ENCODE data around the gene PXDN. TPM values are rescaled to one million over a fixed set of nuclear protein-coding genes. Genes with fewer than 3 reads are reported as not detected.

The PXDN gene
- total RNA-seq, 1 experiment from 2014 or later, result 96.1 TPM

GRCh38 chr2:1586251-1586922, 157.9 kb downstream of the PXDN start:
- Mint-ChIP-seq H3K27me3 (ENCODE audit: insufficient read depth, unreplicated experiment) (no peaks in the 10 kb centered on the region), H3K9me3 (ENCODE audit: unreplicated experiment) (no peaks in the 10 kb centered on the region), H3K27ac (ENCODE audit: low read depth, unreplicated experiment) (no peak overlapping the region), H3K36me3 (ENCODE audit: insufficient read depth, unreplicated experiment) (peaks cover 5% of the 10 kb centered on the region), H3K4me3 (ENCODE audit: unreplicated experiment) (no peak overlapping the region), H3K4me1 (ENCODE audit: insufficient read depth, unreplicated experiment) (peaks cover 21% of the 10 kb centered on the region)
- no TSS peak for BruUV-seq (replicated peaks)
- intact Hi-C loops (cut with micrococcal nuclease), result no loop called here
- CTCF ChIA-PET, result interaction anchor here (0.7 to 1.5 kb wide), 6 partner anchors 23 to 165 kb away, joined by 3 to 11 read pairs (median 4); no protein-coding TSS in a partner anchor
- POLR2A ChIA-PET, result no interaction called here
- TF ChIP-seq CTCF (IDR thresholded peaks at IDR 0.05; ENCODE audit: unreplicated experiment), result no peak
- DNase-seq (ENCODE audit: unreplicated experiment), result no peak

- peaks cover 14% of the 10 kb centered on the region for H3K4me1 Mint-ChIP-seq (ENCODE audit: insufficient read depth, unreplicated experiment)
- H3K4me3 Mint-ChIP-seq (ENCODE audit: unreplicated experiment), result no peak overlapping the region
- BruUV-seq (replicated peaks), result no TSS peak
- CTCF ChIA-PET, result interaction anchor here (1.0 to 1.5 kb wide), 5 partner anchors 34 to 165 kb away, joined by 3 to 11 read pairs (median 6); no protein-coding TSS in a partner anchor
- no peak for TF ChIP-seq CTCF (IDR thresholded peaks at IDR 0.05; ENCODE audit: unreplicated experiment)
- no peak overlapping the region for H3K27ac Mint-ChIP-seq (ENCODE audit: low read depth, unreplicated experiment)
- H3K27me3 Mint-ChIP-seq (ENCODE audit: insufficient read depth, unreplicated experiment), result no peaks in the 10 kb centered on the region
- intact Hi-C loops (cut with micrococcal nuclease), result loop anchor here (2.0 kb wide), 1 partner anchor 29 kb away; no protein-coding TSS in a partner anchor
- no peak for DNase-seq (ENCODE audit: unreplicated experiment)
- H3K9me3 Mint-ChIP-seq (ENCODE audit: unreplicated experiment), result no peaks in the 10 kb centered on the region
- POLR2A ChIA-PET, result no interaction called here
- peaks cover 5% of the 10 kb centered on the region for H3K36me3 Mint-ChIP-seq (ENCODE audit: insufficient read depth, unreplicated experiment)
Measured at GRCh38 chr2:1585635-1586034, 158.7 kb downstream of the PXDN start.

- DNase-seq (ENCODE audit: unreplicated experiment), result peak; percentile 34
- CTCF ChIA-PET, result interaction anchor here (1.0 kb wide), 1 partner anchor 185 kb away, joined by 3 read pairs; no protein-coding TSS in a partner anchor
- intact Hi-C loops (cut with micrococcal nuclease), result loop anchor here (2.0 kb wide), 1 partner anchor 28 kb away; no protein-coding TSS in a partner anchor
Measured at GRCh38 chr2:1584691-1585485, 159.4 kb downstream of the PXDN start.

More at GRCh38 chr2:1584691-1585485, 159.4 kb downstream of the PXDN start:
- TF ChIP-seq CTCF (IDR thresholded peaks at IDR 0.05; ENCODE audit: unreplicated experiment), result peak; percentile 34
- no peak overlapping the region for H3K27ac Mint-ChIP-seq (ENCODE audit: low read depth, unreplicated experiment)
- POLR2A ChIA-PET, result no interaction called here
- H3K4me1 Mint-ChIP-seq (ENCODE audit: insufficient read depth, unreplicated experiment), result peaks cover 13% of the 10 kb centered on the region
- BruUV-seq (replicated peaks), result no TSS peak
- no peaks in the 10 kb centered on the region for H3K27me3 Mint-ChIP-seq (ENCODE audit: insufficient read depth, unreplicated experiment)
- no peak overlapping the region for H3K4me3 Mint-ChIP-seq (ENCODE audit: unreplicated experiment)
- H3K9me3 Mint-ChIP-seq (ENCODE audit: unreplicated experiment), result no peaks in the 10 kb centered on the region
- H3K36me3 Mint-ChIP-seq (ENCODE audit: insufficient read depth, unreplicated experiment), result peaks cover 5% of the 10 kb centered on the region
